GM19397 (cell line): ENCODE measurements around the gene PRKCH.

Experiments used
- ATAC-seq: cut with Tn5 transposase; IDR thresholded peaks from one replicate; pipeline ENCODE4 v1.9.1; 2021; ENCODE audit warnings: mild to moderate bottlenecking, moderate library complexity; ENCODE audit not compliant: unreplicated experiment

PRKCH gene

GRCh38 chr14:61360796-61361525 lies 39.6 kb downstream of the PRKCH start:
- ATAC-seq = no peak

- no peak for ATAC-seq
These were observed 40.8 kb downstream of the PRKCH start for GRCh38 chr14:61362072-61362750.

GRCh38 chr14:61364243-61364642 lies 42.9 kb downstream of the PRKCH start:
- ATAC-seq = no peak

- ATAC-seq = no peak
These were observed 44.4 kb downstream of the PRKCH start for GRCh38 chr14:61365667-61366212.

GRCh38 chr14:61368114-61368710 lies 46.8 kb downstream of the PRKCH start:
- ATAC-seq = no peak

- ATAC-seq = no peak
These were observed 47.5 kb downstream of the PRKCH start for GRCh38 chr14:61368781-61369453.

GRCh38 chr14:61369454-61369810 lies 48.1 kb downstream of the PRKCH start:
- no peak for ATAC-seq

- no peak for ATAC-seq
These were observed 51.0 kb downstream of the PRKCH start for GRCh38 chr14:61372379-61372778.

GRCh38 chr14:61372842-61373555 lies 51.6 kb downstream of the PRKCH start:
- no peak for ATAC-seq

GRCh38 chr14:61374284-61374683 lies 52.9 kb downstream of the PRKCH start:
- no peak for ATAC-seq

GRCh38 chr14:61375218-61375617 lies 53.8 kb downstream of the PRKCH start:
- ATAC-seq = no peak

- no peak for ATAC-seq
These were observed 54.9 kb downstream of the PRKCH start for GRCh38 chr14:61376314-61376713.

GRCh38 chr14:61377749-61378148 lies 56.4 kb downstream of the PRKCH start:
- ATAC-seq = no peak

GRCh38 chr14:61379639-61380184 lies 58.3 kb downstream of the PRKCH start:
- no peak for ATAC-seq

GRCh38 chr14:61380984-61381383 lies 59.6 kb downstream of the PRKCH start:
- no peak for ATAC-seq

GRCh38 chr14:61381553-61381952 lies 60.2 kb downstream of the PRKCH start:
- ATAC-seq = no peak

GRCh38 chr14:61382842-61383241 lies 61.5 kb downstream of the PRKCH start:
- no peak for ATAC-seq

GRCh38 chr14:61385002-61385685 lies 63.8 kb downstream of the PRKCH start:
- no peak for ATAC-seq

GRCh38 chr14:61386173-61386772 lies 64.9 kb downstream of the PRKCH start:
- no peak for ATAC-seq
